Dermis microvascular lymphatic vessel endothelial cell (primary cell): ENCODE measurements around the gene FANCL. TPM values are rescaled to one million over a fixed set of nuclear protein-coding genes. Genes with fewer than 3 reads are reported as not detected.
A peak's percentile ranks its signal among the peaks of the same experiment; 100 is the strongest.
"Not testable (repeated sequence)": the region's sequence is repeated elsewhere in the genome, so short reads cannot be mapped to it uniquely, and the experiment has no call there.

Source experiments
- DNase-seq, 2 donors: peaks; one replicate each; pipeline versions ENCODE4 v3.0.0 to v3.0.0-alpha.2; 2010; ENCODE audit warnings: low read depth in 2 of 2
- total RNA-seq: library from RNA; depleted of rRNA; stranded (reverse); fragments of >200 nt; gene quantifications from 2 replicates; pipeline ENCODE4 v1.2.1, GENCODE V29; 2014

The FANCL gene
- total RNA-seq, 1 donor from 2014 or later = 12.6 TPM

DNA sequence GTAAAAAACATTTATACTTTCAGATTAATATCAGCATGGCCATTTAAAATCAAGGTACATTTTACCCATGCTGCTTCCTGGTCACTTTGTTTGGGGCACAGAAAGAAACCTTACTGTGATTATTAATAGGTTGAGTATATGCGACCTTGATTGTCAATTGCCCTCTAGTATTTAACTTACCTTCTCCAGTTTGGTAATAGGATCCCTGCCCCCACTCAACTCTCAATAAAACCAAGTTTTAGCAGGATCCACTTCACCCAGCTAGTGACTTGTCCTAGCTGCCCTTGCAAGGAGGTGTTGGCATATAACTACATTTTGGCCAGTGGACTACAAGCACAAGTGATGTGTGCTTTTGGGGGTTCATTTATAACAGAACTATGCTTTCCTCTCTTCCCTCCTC, 34.3 kb downstream of the FANCL start:
- DNase-seq = no peak

DNA sequence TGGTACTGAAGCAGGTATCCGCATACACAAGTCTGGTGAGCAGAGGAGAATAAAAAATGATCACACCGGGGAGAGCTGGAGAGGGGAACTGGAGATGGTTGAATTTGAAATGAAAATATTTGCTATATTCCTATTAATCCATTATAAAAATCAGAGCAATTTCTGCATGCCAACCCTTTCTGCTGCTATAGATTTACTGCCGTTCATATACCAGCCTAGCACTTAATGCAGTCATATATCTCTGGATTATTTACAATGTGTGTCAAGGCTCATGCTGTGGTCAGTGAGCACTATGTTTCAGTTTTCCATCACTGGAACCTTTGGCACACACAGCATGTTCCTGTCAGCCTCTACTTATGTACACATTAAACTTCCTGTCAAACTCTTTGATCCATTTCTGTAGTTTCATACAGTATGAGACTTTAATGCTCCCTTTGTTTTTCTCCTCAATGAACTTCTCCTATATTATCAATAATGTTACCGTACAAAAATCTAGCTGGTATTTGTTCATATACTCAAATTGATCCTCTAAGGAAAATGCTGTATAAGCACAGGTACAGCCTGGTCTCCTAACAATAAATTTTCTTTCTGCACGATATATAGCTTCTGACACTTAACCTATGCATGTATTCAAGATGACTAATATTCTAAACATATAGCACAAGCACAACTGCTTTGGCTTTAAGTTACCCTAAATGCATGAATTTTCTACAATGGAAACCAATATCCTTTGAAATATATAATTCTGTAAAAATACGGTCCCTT, 36.7 kb downstream of the FANCL start:
- peak; percentile 44 to 58 for DNase-seq

DNA sequence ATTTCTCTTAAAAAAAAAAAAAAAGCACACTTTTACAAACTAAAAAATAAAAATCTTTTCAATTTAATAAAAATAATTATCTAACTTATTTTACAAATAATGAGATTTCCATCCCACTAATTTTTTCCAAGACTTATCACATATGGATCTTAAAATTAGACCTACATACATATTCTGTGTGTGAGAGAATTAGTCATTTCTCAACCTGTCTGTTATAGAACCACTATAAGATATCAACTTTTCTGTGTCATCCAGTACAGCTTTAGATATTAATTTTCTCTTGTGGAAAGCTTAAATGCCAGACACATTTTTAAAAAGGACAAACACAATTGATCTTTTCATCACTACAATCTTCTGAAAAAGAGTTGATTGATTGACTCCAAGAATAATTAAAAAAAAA, 38.1 kb downstream of the FANCL start:
- no peak for DNase-seq

DNA sequence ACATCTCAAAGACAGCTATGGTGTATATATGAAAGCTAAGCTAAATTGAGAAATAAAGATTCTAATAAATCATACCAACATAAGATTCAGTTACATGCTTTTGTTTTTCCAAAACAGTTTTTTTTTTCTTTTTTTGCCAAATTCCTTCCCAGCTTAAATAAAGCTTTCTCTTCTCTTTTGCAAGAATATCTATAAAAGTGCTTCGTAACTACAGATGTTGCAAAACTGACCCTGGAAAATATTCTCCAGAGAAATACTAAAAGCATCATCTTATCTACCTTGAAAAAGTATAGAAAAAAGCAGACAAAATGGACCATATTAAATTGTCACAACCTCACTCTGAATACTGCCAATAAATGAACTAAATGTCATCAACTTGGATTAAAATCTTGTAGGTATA, 38.7 kb downstream of the FANCL start:
- DNase-seq = no peak

DNA sequence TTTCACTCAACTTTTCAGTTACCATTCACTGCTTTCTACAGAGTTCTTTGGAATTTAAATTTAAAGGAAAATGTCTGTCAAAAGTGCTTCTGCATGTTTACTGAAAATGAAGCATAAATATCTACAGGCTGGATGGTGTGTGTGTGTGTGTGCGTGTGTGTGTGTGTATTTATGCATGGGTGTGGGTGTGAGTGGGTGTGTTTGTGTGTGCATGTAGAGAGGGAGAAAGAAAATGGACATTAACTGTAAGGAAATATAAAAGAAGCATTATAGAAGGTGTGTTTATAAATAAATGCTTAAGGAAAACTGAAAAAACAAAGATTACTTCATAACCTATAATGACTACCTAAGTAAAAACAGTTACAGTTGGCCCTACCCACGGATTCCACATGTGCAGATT, 43.2 kb downstream of the FANCL start:
- DNase-seq = no peak

DNA sequence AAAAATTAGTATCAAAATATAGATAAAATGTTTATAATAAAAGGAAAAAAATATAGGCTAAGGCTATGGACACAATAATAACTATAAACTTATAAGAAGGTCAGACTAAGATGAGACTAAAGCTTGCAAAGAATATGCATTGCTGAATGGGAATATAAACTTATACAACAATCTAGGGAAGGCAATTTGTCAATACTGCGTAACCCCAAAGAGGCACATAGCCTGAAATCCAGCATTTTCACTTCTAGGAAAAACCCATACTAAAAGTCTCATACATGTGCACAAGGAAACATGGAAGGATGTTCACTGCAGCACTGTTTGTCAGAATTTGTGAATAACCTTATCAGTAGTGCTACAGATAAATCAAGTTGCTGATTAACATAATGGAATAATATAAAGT, 45.5 kb downstream of the FANCL start:
- no peak for DNase-seq

DNA sequence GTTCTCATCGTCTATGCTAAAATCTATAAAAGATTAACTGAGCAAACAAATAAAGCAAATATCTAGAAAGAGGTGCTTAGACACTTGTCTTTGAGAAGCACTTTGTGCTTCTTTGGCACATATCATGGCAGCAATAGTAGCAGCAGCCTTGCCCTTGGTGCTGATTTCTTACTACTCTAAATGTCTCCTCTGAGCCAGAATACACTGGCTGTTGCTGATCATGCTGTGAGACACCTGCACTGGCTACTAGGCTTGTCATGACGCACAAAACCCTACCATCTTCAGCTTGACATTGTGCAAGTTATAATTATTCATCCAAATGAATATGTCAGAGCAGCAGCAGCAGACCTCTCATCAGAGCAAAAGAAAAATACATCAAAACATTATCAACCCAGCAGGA, 46.7 kb downstream of the FANCL start:
- DNase-seq = no peak

DNA sequence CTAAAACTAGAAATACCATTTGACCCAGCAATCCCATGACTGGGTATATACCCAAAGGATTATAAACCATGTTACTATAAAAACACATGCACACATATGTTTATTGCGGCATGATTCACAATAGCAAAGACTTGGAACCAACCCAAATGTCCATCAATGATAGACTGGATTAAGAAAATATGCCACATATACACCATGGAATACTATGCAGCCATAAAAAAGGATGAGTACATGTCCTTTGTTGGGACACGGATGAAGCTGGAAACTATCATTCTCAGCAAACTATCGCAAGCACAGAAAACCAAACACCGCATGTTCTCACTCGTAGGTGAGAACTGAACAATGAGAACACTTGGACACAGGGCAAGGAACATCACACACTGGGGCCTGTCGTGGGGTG, 54.1 kb downstream of the FANCL start:
- DNase-seq = not testable (repeated sequence)

DNA sequence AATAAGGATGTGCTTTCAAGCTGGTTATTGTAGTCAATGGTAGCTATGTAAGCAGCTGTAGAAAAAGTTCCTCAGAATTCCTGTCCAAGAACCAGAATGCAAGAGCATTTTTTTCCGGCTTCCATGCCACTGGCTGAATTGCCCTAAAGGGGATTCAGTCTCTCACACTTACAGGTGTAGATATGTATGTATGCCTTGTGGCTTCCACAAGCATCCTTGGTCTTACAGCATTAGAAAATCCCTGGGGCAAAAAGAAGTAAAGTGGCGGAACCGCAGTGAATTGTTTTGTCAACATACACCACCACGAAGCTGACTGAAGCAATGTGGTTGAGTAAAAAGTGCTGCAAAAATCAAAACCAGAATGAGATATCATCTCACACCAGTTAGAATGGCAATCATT, 54.6 kb downstream of the FANCL start:
- no peak for DNase-seq

DNA sequence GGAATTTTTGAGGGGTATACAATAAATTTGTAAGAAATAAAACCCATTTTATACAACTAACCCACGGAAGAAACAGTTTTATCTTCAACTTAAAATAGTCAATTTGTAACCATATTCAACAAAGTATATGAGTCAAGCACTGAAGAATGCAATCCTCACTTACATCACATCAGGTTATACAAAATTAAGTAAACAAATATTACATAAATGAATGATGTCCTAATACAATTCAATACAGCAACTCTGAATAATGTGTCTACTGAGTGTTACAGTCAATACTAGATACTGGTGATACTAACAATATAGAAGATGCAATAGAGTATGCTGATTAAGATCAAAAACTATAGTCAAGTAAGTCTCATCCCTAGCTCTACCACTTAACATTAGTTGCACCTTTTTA, 58.6 kb downstream of the FANCL start:
- DNase-seq = no peak

DNA sequence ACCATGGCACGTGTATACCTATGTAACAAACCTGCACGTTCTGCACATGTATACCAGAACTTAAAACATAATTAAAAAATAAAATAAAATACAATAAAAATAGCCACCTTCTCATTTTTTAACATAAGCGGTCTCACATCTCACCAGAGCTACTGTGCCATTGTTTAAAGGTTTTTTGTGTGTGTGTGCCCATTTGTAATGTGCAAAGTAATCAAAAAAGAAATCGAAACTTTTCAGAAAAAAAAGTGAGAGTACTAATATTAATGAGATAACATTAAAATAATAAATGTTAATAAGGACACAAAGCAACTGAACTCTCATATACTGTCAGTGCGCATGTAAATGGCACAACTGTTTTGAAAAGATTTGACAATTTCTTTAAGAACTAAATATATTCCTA, 60.5 kb downstream of the FANCL start:
- no peak for DNase-seq

DNA sequence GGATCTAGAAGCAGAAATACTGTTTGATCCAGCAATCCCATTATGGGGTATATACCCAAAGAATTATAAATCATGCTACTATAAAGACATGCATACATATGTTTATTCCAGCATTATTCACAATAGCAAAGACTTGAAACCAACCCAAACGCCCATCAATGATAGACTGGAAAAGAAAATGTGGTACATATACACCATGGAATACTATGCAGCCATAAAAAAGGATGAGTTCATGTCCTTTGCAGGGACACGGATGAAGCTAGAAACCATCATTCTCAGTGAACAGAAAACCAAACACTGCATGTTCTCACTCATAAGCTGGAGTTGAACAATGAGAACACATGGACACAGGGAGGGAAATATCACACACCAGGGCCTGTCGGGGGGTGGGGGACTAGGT, 61.0 kb downstream of the FANCL start:
- not testable (repeated sequence) for DNase-seq

DNA sequence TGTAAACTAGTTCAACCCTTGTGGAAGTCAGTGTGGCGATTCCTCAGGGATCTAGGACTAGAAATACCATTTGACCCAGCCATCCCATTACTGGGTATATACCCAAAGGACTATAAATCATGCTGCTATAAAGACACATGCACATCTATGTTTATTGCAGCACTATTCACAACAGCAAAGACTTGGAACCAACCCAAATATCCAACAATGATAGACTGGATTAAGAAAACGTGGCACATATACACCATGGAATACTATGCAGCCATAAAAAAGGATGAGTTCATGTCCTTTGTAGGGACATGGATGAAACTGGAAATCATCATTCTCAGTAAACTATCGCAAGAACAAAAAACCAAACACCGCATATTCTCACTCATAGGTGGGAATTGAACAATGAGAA, 63.9 kb downstream of the FANCL start:
- not testable (repeated sequence) for DNase-seq

DNA sequence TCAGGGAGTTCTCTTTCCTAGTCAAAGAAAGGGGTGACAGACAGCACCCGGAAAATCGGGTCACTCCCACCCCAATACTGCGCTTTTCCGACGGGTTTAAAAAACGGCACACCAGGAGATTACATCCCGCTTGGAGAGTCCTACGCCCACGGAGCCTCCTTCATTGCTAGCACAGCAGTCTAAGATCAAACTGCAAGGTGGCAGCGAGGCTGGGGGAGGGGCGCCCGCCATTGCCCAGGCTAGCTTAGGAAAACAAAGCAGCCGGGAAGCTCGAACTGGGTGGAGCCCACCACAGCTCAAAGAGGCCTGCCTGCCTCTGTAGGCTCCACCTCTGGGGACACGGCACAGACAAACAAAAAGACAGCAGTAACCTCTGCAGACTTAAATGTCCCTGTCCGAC, 69.3 kb downstream of the FANCL start:
- not testable (repeated sequence) for DNase-seq

DNA sequence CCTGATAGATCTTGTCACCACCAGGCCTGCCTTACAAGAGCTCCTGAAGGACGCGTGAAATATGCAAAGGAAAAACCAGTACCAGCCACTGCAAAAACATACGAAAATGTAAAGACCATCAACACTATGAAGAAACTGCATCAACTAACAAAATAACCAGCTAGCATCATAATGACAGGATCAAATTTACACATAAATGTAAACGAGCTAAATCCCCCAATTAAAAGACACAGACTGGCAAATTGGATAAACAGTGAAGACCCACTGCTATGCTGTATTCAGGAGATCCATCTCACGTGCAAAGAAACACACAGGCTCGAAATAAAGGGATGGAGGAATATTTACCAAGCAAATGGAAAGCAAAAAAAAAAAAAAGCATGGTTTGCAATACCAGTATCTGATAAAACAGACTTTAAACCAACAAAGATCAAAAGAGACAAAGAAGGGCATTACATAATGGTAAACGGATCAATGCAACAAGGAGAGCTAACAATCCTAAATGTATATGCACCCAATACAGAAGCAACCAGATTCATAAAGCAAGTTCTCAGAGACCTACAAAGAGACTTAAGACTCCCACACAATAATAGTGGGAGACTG, 70.7 kb downstream of the FANCL start:
- not testable (repeated sequence) for DNase-seq

DNA sequence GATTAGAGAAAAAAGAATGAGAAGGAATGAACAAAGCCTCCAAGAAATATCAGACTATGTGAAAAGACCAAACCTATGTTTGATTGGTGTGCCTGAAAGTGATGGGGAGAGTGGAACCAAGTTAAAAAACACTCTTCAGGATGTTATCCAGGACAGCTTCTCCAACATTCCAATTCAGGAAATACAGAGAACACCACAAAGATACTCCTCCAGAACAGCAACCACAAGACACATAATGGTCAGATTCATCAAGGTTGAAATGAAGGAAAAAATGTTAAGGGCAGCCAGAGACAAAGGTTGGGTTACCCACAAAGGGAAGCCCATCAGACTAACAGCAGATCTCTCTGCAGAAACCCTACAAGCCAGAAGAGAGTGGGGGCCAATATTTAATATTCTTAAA, 71.3 kb downstream of the FANCL start:
- not testable (repeated sequence) for DNase-seq

DNA sequence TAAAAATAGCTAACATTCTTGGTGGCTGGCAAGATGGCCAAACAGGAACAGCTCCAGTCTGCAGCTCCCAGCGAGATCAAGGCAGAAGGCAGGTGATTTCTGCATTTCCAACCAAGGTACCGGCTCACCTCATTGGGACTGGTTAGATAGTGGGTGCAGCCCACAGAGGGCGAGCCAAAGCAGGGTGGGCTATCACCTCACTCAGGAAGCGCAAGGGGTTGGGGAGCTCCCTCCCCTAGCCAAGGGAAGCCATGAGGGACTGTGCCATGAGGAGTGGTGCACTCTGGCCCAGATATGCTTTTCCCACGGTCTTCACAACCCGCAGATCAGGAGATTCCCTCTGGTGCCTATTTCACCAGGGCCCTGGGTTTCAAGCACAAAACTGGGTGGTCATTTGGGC, 73.0 kb downstream of the FANCL start:
- DNase-seq = not testable (repeated sequence)

DNA sequence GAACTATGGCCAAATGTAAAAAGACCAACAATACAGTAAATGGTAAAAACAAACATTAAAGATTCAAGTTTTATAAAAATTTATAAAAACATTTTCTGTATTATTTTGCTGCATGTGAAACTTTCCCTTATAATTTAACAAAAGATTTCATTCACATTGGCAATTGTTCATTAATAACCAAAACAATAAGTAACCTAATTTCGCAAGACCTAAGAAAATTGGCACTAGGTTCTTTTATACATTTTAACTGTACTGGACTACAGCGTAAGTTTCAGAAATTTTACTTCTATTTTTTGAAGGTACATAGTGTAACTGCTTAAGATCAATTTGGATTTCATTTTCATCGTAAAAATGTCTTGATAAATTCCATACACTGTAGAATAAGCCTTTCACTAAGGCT, 77.2 kb downstream of the FANCL start:
- no peak for DNase-seq

DNA sequence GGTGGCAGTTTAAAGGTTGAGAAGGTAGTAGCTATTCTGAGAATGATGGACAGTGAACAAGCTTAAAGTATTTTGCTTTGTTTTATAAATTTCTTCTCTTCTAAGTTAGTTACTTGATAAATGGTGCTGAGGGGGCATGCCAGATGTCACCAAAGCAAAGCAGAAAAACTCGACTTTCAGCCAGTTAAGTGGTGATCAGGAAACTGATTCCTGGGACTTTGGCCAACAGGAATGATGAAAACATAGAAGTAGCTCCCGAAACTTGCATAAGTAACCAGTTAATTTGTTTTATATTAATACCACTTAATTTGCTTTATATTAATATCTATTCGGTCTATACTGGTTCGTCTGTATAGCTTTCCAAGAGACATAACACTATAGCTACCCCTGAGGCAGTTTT, 82.6 kb downstream of the FANCL start:
- peak in 1 of 2 donors; percentile 27 for DNase-seq

DNA sequence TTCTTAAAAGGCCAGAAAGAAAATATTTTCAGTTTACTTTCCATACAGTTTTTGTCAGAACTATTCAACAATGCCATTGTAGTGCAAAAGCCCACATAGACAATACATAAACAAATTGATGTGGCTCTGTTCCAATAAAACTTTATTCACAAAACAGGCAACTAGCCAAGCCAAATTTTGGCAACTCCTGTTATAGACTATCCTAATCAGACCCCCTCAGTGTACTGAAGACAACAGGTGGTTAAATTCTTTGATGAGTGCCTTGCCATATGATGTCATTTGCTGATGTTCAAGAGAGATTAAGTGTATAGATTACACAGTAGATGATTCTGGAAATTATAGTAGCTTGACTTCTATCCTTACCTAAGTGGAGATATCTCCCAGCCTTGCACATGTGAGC, 83.4 kb downstream of the FANCL start:
- DNase-seq = peak in 1 of 2 donors; percentile 12

DNA sequence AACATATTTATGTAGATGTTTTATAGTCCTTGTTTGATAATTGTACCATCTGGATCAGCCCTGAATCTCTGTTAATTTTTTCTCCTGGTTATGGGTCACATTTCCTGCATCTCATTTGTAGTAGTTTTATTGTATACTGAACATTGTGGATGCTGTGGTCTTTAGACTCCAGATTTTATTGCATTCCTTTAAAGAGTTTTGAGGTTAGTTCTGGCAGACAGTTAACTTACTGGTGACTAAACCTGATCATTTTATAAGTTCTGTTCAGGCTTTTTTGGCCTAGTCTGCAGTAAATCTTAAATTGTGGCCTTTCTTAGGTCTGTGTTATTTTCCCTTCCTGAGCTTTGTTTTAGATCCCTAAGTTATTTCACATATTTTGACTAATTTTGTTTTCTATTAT, 84.3 kb downstream of the FANCL start:
- no peak for DNase-seq

DNA sequence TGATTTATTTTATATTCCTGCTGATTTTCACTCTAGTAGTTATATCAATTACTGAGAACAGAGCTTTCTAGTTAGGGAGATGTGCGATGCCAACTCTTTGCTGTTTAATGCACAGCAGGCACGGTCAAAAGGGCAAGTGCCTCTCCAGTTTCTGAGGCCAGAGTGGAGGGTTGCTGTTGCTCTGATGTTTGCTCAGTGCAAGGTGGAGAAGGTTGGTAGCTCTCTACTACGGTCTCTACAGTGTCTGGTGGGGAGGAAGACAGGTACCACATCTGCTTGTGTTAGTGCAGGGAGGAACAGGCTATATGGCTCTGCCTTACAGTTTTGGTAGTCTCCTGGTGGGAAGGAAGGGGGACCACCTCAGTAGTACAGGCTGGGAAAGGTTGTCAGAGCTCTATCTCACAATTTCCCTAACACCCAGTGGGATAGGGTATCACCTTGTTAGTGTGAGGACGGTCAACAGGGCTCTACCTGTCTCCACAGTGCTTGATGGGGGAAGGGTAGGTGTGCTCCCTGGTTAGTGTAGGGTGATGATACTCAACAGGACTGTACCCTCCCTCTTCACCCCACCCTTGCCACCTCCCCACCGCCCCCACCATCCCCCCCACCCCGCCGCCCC, 85.9 kb downstream of the FANCL start:
- no peak for DNase-seq

DNA sequence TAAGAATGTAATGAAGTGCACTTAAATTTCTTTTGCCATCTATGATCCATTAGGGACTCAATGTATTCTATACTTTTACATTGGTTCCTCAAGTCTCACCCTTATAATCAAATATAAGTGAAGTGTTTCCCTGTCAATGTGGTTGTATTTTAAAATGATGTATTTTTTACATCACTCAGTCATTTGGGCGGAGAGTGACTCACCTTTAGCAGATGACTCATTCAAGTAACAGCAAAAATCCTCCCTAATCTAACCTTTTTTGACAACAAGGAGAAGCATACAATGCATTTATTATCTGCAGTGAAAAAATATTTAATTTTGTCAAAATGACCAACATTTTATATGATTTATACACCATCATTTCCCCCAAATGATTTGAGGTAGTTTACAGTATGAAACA, 94.4 kb downstream of the FANCL start:
- DNase-seq = peak in 1 of 2 donors; percentile 54
